IPS-NIHi7 (cell line): ENCODE measurements around the gene MRTFB.

Source experiments
- DNase-seq: peaks from one replicate; pipeline ENCODE4 v3.0.0; 2012; ENCODE audit warnings: mixed read lengths; ENCODE audit errors: extremely low spot score

Gene MRTFB

DNA sequence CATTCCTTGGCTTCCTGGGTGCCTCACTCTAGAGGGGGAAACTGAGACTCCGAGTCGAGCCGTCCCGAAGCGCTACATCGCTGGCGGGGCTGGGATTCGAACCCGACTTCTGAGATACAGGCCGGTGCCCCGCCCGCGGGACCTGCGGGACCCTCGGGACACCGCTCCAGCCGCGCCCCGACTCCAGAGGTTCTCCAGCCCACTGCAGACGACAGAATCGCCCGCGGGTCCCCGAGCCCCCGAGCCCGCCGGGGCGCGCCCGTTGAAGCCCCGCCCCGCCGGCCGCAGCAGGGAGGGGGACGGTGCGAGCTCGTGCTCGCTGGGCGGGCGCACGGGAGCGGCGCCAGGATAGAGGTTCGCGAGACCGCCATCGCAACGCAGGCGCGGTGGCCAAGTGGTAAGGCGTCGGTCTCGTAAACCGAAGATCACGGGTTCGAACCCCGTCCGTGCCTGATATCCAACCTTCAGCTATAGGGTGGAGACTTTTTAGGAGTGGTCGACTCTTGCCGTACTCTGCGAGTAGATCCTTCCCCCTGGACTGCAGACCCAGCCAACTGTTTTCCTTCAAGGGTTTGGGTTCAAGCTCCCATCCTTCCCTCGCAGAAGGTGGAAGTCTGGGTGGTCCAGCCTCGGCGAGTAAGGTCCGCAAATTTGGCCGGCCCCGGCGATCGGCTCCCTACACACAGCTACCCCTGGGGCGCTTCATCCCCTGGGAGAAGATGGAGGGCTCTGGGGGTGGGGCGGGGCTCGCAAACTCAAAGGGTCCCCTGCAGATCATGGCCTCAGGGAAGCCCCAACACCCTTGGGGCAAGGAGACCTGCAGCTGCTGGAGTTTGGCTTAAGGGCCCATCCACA is 214.6 kb downstream of the MRTFB start:
- peak; percentile 90 for DNase-seq

DNA sequence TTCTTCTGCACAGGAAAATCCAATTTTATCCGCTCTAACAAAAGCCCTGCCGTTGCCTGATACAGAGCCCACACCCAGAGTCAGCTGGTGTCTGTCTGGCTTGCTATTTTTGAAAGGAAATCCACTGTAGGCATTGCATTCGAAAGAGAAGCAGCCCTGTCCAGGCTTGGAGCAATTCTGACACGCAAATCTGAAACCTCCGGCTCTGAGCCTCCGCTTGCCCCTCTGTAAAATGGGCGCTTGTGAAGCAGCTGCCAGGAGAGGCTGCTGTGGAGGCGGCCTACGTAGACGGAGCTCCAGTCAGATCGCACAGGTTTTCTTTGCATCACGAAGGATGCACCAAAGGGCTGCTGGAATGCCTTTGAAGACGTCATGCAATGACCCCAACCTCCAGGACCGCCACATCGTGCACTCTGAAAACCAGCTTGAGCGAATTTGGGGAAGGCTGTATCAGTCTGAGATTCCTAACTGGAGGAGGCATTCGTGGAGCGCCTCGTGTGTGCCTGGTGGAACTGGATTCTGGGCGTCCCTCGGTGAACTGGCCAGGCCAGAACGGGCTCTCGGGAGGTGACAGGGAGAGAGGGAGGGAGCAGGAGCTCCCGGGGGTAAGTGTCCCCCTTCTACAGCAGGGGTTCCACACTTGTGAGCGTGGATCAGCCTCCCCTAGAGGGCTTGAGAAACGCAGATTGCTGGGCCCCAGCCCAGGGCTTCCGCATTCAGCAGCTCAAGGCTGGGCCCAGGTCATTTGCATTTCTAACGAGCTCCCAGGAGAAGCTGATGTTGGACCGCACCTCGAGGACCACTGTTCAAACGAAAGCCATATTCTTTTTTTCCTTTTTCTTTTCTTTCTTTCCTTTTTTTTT is 215.5 kb downstream of the MRTFB start:
- peak; percentile 15 for DNase-seq

DNA sequence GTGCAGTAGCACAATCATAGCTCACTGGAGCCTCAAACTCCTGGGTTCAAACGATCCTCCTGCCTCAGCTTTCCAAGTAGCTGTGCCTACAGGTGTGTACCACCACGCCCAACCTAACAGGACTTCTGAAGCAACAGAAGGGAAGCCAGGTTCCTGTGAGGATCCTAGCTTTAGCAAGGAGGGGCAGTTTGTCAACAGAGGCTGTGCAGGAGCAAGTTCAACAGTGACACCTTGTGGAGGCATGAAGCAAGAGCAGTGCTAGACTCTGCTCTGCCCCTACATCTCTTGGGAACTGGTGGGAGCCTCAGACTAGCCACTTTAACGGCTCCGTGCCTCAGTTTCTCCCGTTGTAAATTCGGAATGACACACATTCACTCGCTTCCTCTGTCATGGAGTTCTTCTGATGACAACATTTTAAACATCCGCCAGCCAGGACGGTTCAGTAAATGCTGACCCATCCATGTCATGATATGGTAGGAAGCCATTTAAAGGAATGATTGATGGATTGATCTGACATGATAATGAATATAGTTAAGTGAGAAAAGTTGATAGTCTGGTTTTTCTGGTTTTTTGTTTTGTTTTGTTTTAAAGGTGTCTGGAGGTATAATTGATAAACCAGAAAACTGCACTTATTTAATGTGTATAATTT is 218.7 kb downstream of the MRTFB start:
- peak; percentile 75 for DNase-seq

DNA sequence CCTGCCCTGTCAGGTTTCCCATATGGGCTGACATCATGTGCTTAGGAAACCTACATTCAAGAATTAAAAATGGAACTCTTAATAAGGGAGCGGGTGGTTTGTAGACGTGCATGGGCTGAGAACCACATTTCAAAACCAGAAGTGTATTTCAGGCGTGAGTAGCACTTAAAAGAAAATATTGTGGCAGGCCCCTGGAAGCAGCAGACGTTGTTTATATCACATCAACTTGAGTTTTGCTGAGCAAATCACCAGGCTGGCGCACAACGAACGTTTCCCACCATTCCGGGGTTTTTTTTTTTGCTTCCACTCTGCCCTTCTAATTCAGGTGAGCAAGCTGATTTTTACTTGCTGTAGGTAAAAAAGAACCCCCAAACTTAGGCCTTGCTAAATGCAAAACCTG is 220.2 kb downstream of the MRTFB start:
- no peak for DNase-seq

DNA sequence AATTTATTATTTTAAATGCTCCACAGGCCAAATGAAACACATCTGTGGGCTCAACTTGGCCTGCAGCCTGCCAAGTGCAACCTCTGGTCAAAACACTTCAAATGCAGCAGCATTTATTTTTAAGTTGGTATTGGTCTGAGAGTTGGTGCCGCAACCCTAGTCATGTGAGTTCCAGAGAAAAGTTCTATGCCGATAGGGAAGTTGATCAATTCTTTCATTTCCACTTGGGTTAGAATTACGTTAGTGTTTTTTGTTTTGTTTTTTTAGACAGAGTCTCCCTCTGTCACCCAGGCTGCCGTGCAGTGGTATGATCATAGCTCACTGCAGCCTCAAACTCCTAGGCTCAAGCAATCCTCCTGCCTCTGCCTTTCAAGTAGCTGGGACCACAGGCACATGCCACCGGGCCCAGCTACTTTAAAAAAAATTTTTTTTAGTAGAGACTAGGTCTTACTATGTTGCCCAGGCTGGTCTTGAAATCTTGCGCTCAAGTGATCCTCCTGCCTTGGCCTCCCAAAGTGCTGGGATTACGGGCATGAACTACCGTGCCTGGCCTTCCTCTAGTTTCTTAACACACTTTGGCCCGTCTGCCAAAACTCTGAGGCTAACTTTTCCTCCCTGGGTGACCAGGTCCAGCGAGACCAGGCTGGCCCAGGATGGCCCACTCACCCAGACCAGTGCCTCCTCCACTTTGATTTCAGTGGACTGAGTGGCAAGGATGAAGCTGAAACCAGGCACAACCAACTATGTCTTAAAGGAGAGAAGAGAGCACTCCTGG is 221.1 kb downstream of the MRTFB start:
- DNase-seq, result no peak

DNA sequence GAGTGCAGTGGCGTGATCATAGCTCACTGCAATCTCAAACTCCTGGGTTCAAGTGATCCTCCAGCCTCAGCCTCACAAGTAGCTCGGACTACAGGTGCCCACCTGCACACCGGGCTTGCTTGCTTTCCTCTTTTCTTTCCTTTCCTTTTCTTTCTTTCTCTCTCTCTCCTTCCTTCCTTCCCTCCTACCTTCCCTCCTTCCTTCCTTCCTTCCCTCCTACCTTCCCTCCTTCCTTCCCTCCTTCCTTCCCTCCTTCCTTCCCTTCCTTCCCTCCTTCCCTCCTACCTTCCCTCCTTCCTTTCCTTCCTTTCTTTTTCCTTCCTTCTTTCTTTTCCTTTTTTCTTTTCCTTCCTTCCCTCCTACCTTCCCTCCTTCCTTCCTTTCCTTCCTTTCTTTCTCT is 225.5 kb downstream of the MRTFB start:
- no peak for DNase-seq

DNA sequence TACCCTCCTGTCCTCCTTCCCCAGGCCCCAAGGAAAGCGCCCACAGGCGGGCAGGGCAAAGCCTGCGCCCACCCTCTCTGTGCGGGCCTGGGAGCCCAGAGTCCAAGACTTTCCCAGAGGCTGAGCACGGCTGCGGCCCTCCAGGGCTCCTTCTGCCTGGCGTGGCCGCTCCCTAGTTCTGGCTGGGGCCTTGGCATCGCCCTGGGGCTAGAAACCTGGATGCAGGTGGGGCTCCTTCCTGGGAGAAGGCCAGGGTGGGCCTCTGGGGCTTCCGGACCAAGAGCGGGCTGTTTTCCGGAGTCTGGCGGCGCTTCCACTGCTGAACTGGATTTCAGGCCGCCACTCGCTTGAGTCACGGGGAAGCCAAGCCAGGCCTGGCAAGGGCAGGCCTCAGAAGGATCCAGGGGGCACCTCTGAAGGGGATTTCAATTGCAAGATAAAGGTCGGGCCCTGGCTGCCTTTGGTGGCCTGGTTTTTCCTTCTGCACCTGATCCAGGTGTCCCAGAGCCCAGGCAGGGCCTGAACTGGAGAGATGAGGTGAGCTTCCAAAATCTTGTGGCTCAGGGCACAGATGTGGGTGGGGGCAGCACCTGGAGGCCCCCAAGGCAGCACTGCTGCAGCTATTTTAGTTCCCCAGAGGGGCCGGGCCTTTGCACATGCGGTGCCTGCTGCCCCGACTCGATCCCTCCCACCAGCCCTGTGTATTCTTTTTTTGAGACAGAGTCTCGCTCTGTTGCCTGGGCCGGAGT is 227.4 kb downstream of the MRTFB start:
- DNase-seq, result no peak

DNA sequence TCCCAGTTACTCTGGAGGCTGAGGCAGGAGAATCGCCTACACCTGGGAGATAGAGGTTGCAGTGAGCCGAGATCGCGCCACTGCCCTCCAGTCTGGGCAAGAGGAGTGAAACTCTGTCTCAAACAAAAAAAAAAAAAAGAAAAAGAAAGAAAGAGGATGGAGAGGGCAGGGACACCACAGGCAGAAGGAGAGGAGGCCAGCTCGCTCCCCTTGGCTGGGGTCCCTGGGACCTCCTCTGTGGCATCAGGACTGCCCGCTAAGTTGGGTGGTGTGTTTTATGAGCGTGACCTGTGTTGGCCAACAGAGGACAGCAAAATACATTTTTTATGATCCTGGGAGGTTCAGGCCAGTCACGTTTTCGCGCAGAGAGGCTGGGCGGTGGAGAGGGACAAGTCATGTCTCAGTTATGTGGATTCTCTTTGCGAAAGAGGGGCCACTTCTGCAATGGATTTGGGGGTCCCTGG is 229.6 kb downstream of the MRTFB start:
- no peak for DNase-seq

DNA sequence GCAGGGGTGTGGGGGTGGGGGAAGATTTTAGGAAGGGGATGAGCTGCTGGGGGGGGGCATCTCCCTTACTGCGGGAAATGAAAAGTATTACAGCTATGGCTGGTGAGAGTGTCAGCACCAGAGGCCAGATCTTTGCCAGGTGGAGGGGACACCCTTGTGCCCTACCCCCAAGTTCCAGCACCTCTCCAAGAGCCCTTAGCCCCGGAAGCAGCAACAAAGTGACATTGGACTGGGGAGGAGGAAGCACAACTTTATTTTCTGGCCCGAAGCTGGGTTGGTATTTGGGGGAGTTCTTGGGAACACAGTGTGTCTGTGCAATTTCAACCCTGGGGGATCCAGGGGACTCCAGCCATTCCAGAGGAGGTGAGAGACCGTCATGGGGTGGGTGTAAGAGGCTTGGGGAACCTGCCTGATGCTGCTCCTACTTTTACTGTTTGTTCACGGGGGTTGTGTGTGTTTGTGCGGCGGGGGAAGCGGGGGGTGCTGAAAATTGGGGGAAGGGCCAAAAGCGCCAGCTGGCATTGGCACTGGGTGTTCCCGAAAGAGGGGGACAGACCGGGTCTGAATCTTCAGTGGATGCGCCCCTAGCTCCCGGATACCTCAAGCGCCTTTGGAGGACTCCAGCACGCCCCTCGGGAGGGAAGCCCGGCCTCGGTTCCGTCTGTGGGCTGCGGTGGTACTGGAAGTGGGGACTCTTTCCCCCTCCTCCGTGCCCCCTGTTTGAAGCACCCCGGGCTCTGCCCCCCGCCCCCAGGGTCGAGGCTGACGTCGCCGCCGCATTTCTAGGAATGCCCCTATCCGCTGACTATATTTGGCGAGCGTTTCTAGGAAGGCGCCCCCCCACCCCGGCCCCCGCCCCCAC is 230.3 kb downstream of the MRTFB start:
- DNase-seq, result no peak

DNA sequence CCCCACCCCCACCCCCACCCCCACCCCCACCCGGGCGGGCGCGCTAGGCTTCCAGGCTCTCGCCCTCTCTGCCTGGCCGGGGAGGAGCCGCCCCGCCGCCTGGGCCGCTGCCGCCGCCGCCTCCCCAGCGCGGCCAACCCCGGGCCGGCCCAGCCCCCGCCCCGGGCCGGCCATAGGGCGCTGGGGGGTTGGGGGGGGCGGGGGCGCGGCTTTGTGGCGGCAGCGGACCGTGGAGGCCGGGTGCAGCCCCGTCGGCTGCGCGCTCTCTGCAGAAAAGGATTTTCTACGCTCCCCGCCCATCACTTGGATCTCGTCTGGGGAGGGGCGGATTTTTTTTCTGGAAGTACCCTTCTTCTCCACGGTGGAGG is 230.9 kb downstream of the MRTFB start:
- no peak for DNase-seq

DNA sequence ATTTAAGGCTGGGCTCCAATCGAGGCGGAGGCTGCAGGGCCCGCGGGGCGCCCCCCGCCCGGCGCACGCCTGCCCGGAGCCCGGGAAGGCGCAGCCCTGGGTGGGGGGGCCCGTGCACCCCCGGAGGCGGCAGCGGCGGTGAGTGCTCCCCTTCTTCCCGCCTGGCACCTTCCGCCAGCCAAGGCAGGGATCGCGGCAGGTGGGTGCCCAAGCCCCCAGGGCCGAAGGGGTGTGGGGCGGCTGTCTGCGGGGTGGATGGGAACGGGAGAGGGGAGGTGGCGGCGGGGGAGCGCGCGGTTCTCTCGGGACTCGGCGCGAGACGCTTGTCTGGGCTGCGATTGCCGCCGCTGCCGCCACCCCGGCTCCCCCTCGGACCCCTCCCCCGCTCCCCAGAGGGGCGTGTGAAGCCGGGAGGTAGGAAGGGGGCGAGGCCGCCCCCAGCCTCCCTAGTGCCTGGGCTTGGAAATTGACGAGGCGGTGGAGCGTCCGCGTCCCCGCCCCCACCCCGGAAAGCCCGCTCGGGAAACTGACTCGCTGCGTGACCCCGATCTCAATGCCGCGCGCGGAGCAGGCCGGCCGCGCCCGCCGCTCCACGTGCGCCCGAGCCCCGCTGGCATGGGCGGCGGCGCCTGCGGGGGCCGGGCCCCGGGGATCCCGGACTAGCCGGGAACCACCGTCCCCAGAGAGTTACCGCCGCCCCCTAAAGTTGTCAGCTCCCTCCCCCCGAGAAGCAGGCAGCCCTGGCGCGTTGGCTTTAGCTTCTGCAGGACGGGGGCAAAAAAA is 231.5 kb downstream of the MRTFB start:
- no peak for DNase-seq

DNA sequence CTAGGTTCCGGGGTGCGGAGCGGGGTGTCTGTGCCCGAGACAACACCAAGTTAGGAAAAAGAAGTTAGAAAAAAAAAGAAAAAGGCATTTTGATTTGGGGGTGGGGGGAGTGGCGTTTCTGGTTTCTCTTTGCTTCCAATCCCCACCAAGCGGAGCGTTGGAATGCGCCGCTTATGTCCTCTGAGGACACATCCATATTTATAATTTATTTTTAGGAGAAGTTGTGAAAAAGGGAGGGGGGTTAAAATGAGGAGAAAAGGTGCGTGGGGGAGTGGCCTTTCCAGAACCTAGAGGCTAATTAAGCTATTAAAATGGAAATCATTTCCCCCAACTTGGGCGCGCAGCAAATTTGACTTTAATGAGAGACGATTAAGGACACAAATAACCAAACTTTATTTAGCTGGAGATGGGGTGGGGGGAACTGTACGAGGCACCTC is 232.1 kb downstream of the MRTFB start:
- DNase-seq, result no peak

DNA sequence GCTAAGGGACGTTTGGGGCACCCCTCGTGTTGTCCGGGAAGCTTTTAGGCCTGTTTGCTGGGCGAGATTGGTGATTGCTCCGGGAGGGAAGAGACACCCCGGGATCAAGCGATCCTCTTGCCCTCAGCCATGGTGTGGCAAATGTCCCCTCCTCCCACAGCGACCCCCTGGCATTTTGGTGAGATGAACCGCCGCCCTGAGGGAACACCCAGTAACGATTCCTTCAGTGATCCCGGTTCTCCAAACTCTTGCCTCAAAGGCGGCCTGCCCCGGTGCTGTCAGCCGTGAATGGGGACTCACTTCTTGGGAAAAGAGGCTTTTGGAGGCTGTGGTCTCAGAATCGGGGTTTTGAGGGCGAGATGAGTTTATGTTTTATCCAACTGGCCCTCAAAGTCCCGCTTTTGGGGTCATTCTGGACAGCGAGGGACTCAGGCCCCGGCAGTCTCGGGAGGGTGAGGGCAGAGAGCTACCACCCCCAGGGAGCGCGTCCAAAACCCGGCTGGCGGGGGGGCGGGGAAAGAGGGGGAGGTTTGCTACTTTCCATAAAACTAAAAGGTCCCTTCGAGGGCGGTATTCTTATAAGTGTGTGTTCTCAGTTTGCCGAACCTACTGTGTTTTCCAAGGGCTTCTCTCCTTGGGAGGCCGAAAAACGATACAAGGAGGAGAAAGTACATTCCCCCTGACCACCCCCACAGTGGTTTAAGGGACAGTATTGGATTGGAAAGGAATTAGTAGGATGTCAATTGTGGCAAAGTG is 232.7 kb downstream of the MRTFB start:
- no peak for DNase-seq

DNA sequence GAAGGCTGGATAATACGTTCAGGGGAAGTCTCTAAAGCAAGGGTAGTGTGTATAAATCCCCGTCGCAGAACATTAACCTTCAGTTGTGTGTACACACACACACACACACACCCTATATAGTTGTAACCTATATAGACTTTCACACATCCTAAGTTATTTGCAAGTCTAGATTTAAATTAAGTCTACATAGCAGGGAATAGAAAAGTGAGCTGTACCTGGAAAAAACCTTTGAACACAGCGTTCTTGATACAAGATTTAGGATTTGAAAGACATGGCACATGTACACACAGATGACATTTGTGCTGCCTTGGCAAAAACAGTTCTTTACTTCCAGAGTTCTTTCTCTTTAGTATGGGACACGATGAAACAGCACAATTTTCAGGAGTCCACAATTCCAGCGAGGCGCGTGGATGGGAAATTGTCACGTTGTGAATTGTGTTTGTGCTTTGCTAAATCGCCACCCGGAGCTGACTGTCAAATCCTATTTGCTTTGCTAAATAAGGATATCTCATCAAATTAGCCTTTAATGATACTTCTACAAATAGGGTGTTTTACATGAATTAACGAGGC is 233.9 kb downstream of the MRTFB start:
- no peak for DNase-seq

DNA sequence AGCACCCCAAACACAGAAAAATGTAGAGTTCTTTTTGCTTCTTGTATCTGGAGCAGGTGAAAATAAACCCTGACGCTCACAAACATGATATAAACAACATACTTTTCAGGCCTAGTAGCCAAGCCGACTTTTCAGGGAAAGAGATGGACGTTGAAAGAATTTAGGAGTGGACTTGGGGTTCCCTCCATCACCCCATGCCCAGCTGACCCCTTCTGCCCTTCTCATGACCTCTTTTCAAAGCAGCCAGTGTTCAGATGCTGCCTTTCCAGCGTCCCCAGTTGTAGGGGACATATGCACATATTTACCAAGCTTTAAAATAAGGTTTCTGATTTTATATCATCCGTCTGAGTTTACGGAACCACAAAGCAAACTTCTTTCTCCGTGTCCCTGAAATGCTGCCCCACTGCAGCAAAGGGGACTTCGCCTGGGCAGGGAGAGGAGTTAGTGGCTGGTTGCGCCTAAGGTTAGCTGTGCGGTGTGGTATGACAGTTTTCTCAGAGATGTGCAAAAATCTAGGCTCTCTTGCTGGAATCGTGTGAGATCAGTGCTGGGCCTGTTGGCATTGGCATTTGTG is 235.5 kb downstream of the MRTFB start:
- DNase-seq, result no peak

DNA sequence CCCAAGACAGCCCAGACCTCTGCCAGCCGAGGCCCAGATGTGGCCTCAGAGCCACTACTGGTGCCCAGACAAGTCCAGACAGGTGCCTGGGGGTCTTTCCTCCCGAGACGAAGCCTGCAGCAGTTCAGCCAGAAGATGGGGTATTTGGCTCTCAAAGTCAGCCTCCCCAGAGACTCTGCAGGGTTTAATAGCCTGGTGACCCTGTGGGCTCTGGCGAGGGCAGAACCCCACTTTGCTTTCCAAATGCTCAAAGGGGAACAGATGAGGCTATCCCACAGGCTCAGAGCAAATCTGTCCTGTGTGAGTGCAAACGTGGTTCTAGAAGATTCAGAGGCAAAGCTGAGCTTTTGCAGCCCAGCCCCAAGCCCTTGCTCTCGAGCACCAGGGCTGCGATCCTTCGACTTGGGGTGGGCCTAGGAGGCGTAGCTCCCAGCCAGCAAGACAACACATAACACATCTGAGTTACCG is 236.0 kb downstream of the MRTFB start:
- DNase-seq, result no peak
